Activated naive CD4-positive, alpha-beta T cell treated with anti-CD3 and anti-CD28 coated beads, Interleukin-2, amount 10 ng/mL, durations not matched to agents 7 days and 5 days (primary cell): Measurements from ENCODE around the gene SLC7A6.

Experiments
- CTCF ChIA-PET: fragments of 350-600 bp; sonication (Branson Sonifier 250); formaldehyde crosslinking; loops from one replicate; lab custom pipeline; 2021; ENCODE audit warnings: antibody characterized with exemption; lab: Charles Lee
- DNase-seq: peaks from one replicate; pipeline ENCODE4 v3.0.0-alpha.2; 2020
- H3K27ac Mint-ChIP-seq: one replicate; pipeline ENCODE4 v1.8.0; 2021; ENCODE audit warnings: mild to moderate bottlenecking, moderate library complexity, mixed read lengths
- H3K27me3 Mint-ChIP-seq: one replicate; pipeline ENCODE4 v1.8.0; 2021; ENCODE audit warnings: mild to moderate bottlenecking, mixed read lengths
- H3K36me3 Mint-ChIP-seq: one replicate; pipeline ENCODE4 v1.8.0; 2021; ENCODE audit warnings: mixed read lengths
- H3K4me1 Mint-ChIP-seq: one replicate; pipeline ENCODE4 v1.8.0; 2021; ENCODE audit warnings: mixed read lengths
- H3K4me3 Mint-ChIP-seq: one replicate; pipeline ENCODE4 v1.8.0; 2021; ENCODE audit warnings: mild to moderate bottlenecking, moderate library complexity, mixed read lengths
- H3K9me3 Mint-ChIP-seq: one replicate; pipeline ENCODE4 v1.8.0; 2021; ENCODE audit warnings: mixed read lengths

Gene SLC7A6

DNA sequence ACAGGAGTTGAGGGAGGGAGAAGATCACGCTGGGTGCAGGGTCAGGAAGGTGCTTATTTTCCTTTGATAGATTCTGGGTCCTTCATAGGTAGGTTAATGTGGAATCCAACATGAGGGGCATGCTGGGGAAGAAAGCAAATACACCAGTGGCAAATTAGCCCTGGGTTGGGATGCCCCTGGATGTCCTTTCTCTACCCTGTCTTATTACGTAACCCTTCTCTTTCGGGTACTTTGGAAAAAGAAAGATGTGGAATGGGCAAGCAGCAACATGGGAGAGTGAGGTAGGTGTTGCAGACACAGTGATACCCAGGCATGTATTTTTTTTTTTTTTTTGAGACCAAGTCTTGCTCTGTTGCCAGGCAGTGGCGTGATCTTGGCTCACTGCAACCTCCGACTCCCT is 9.1 kb downstream of the SLC7A6 start:
- Mint-ChIP-seq H3K27me3 (no peaks in the 10 kb centered on the region), H3K4me1 (peaks cover 83% of the 10 kb centered on the region), H3K36me3 (peaks cover 66% of the 10 kb centered on the region), H3K27ac (peak overlapping the region; percentile 91), H3K9me3 (no peaks in the 10 kb centered on the region), H3K4me3 (peak overlapping the region; percentile 55)
- CTCF ChIA-PET = interaction anchor here (1.0 to 4.2 kb wide), 8 partner anchors 10 to 248 kb away, joined by 3 to 30 read pairs (median 6); partner anchors contain the start of genes PRMT7, SLC7A6 and SLC7A6OS
- no peak for DNase-seq

DNA sequence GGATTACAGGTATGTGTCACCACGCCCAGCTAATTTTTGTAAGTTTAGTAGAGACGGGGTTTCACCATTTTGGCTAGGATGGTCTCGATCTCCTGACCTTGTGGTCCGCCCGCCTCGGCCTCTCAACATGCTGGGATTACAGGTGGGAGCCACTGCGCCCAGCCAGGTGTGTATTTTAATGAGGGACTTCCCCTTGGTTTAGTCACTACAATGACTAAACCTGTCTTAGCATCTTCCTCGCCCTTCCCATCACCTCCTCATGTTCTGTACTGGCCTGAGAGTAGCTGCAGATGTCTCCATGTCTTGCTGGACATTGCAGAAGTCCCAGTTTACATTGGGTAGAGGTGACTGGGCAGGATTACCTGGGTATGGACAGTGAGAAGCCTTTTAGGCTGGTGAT is 9.6 kb downstream of the SLC7A6 start:
- Mint-ChIP-seq H3K9me3 (no peaks in the 10 kb centered on the region), H3K27me3 (no peaks in the 10 kb centered on the region), H3K4me1 (peaks cover 80% of the 10 kb centered on the region), H3K36me3 (peaks cover 65% of the 10 kb centered on the region), H3K4me3 (no peak overlapping the region), H3K27ac (peak overlapping the region; percentile 91)
- CTCF ChIA-PET = interaction anchor here (1.8 to 4.0 kb wide), 3 partner anchors 10 to 16 kb away, joined by 8 to 21 read pairs (median 9); partner anchors contain the start of gene SLC7A6
- DNase-seq = no peak

DNA sequence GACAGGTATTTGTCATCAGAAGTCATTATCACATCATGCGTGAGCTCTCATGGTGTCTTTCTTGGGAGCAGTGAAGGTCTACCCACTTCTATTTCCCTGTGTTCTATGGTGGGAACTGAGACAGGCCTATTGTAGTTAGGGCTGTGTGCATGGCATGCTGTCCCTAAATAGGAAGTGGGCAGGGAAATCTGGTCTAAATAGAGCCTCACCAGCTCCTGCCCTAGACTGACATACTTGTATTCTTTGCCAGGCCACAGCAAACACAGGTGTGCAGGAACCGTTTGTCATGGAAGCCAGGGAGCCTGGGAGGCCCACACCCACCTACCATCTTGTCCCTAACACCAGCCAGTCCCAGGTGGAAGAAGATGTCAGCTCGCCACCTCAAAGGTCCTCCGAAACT is 10.1 kb downstream of the SLC7A6 start:
- H3K27me3 Mint-ChIP-seq = no peaks in the 10 kb centered on the region
- CTCF ChIA-PET = interaction anchor here (1.8 to 4.0 kb wide), 4 partner anchors 11 to 15 kb away, joined by 8 to 21 read pairs (median 11); partner anchors contain the start of gene SLC7A6
- H3K4me1 Mint-ChIP-seq = peaks cover 80% of the 10 kb centered on the region
- peak overlapping the region; percentile 18 for H3K4me3 Mint-ChIP-seq
- H3K27ac Mint-ChIP-seq = peak overlapping the region; percentile 91
- H3K9me3 Mint-ChIP-seq = no peaks in the 10 kb centered on the region
- no peak for DNase-seq
- H3K36me3 Mint-ChIP-seq = peaks cover 63% of the 10 kb centered on the region

DNA sequence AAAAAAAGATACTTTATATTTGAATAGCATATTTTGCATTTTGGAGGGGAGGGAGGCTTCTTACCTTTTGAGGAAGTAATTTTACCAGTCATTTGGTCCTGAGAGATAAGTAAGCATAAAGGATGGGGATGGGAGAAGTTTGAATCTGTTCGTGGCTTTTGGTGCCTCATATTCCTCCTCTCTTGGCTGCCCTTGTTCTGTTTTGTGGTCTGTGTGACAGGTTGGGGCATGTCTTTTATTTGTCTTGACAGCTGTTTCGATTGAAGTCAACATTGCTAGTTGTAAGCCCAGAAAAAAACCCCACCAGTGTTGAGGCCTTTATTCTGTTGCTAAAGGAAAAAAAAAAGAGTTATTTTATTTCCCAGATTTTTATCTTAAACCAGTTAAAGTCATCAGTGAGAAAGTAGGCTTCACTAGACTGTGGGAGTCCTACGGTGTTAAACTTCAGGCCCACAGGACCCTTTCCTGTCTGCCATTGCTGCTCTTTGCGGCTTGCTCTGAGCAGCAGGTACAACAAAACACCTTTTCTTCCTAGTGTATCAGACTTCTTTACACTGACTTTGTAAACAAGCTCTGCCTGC is 11.4 kb downstream of the SLC7A6 start:
- no peaks in the 10 kb centered on the region for H3K9me3 Mint-ChIP-seq
- CTCF ChIA-PET = interaction anchor here (1.0 to 4.0 kb wide), 7 partner anchors 10 to 53 kb away, joined by 3 to 21 read pairs (median 5); partner anchors contain the start of genes PRMT7, SLC7A6 and SLC7A6OS
- H3K4me1 Mint-ChIP-seq = peaks cover 77% of the 10 kb centered on the region
- peak; percentile 69 for DNase-seq
- peak overlapping the region; percentile 39 for H3K4me3 Mint-ChIP-seq
- H3K27me3 Mint-ChIP-seq = no peaks in the 10 kb centered on the region
- H3K36me3 Mint-ChIP-seq = peaks cover 61% of the 10 kb centered on the region
- peak overlapping the region; percentile 91 for H3K27ac Mint-ChIP-seq

DNA sequence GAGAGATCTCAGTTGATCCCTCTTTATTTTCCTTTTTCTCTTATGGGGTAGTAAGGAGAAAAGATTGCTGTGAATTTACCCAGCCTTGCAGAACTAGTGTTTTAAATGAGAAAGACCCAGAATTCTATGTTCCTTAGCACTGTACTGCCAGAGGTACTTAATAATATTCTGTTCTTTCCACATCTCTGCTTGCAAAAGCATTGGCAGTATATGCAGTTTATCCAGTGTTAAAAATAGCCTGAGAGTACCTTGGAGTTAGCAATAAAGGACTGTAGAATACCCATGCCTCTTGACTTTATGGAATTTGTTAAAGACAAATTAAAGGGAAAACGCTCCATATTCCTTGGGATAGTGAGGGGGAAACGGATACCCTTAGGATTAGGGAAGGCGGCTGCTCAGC is 11.9 kb downstream of the SLC7A6 start:
- CTCF ChIA-PET = interaction anchor here (1.0 to 4.0 kb wide), 7 partner anchors 9 to 52 kb away, joined by 3 to 21 read pairs (median 5); partner anchors contain the start of genes PRMT7, SLC7A6 and SLC7A6OS
- Mint-ChIP-seq H3K4me3 (peak overlapping the region; percentile 39), H3K27me3 (no peaks in the 10 kb centered on the region), H3K4me1 (peaks cover 78% of the 10 kb centered on the region), H3K36me3 (peaks cover 61% of the 10 kb centered on the region), H3K27ac (peak overlapping the region; percentile 91), H3K9me3 (no peaks in the 10 kb centered on the region)
- no peak for DNase-seq

DNA sequence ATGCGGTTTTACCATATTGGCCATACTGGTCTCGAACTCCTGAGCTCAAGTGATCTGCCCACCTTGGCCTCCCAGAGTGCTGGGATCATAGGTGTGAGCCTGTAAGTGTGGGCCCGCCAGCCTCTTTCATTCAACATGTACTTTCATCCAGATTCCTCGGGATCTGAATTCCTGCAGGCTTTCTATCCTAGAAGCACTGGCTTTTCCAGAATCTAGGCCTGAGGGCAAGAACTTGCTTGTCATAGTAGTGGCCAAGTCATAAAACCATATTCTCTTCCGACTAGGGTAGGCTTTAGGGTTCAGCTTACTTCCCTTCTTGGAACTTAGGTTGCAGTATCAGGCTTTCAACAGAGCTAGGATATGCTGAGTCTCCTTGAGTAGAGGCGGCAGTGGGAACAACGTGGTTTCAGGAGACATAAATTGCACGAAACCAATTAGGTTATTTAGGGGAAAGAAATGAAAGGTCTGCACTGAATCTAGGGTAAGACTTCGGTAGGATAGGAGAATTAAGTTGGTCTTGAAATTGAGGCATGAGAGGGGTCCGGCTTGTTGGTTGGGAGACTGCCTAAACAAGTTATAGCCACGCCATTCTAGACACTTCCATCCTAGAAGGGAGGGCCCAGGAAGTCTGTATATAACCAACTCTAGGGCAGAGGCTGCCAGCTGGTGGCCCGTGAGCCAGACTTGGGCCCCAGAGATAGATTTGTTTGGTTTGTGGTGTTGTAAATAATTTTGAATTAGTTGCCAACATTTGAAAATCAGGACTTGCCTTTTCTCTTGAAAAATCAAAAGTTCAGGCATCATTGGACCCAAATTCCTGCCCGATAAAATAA is 15.6 kb downstream of the SLC7A6 start:
- no peak overlapping the region for H3K4me3 Mint-ChIP-seq
- H3K36me3 Mint-ChIP-seq = peaks cover 65% of the 10 kb centered on the region

DNA sequence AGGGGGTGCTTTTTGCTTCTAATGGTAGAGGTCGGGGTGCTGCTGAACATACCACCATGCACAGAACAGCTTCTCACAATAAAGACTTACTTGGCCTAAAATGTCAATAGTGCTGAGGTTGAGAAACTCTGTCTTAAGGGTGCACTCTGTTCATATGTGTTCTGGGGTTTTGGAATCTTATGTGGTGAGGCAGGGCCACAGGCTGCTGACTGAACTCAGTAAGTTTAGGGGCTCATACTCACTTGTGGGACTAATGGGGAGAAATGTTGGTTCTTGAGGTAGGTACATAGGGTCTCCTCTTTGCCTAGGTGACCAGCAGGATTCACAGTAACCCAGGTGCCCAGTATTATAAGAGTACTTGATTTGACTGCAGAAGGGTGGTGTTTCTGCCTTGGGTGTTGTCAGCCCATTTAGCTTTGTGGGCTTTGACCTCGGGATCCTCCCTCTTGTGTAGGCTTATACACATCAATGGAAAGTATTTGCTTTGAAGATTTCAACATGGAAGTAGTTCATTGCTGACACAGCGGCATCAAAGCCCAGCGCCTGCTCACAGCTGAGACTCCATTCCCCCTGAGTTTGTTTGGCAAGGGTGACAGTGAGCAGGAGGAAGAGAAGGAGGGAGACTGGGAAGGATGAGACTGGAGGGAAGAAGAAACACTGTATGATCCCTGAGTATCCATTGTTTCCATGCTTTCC is 17.2 kb downstream of the SLC7A6 start:
- H3K27me3 Mint-ChIP-seq = no peaks in the 10 kb centered on the region
- CTCF ChIA-PET = interaction anchor here (3.6 kb wide), 1 partner anchor 18 kb away, joined by 16 read pairs; the partner anchor contains the start of gene SLC7A6
- H3K4me3 Mint-ChIP-seq = peak overlapping the region; percentile 20
- DNase-seq = peak; percentile 63
- no peaks in the 10 kb centered on the region for H3K9me3 Mint-ChIP-seq
- peak overlapping the region; percentile 86 for H3K27ac Mint-ChIP-seq
- H3K4me1 Mint-ChIP-seq = peaks cover 77% of the 10 kb centered on the region
- peaks cover 60% of the 10 kb centered on the region for H3K36me3 Mint-ChIP-seq

More for the DNA sequence above, 15.6 kb downstream of the SLC7A6 start:
- Mint-ChIP-seq H3K27me3 (no peaks in the 10 kb centered on the region), H3K27ac (peak overlapping the region; percentile 33), H3K4me1 (peaks cover 78% of the 10 kb centered on the region), H3K9me3 (no peaks in the 10 kb centered on the region)
- DNase-seq = no peak
- CTCF ChIA-PET = interaction anchor here (1.4 to 3.6 kb wide), 3 partner anchors 11 to 18 kb away, joined by 5 to 16 read pairs (median 9); partner anchors contain the start of gene SLC7A6

DNA sequence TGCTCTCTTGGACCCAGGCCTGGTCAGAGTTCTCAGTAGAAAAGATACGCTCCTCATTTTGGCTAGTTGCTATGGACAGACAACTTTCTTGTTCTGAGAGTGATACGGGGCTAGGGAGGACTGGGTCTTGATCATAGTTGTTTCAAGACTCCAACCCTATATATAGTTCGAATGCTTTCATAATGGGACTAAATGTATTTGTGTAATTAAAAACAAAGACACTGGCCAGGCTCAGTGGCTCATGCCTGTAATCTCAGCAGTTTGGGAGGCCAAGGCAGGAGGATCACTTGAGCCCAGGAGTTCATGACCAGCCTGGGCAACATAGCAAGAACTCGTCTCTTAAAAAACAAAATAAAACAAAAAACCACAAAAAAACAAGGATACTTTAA is 17.7 kb downstream of the SLC7A6 start:
- Mint-ChIP-seq H3K9me3 (no peaks in the 10 kb centered on the region), H3K27me3 (no peaks in the 10 kb centered on the region), H3K36me3 (peaks cover 59% of the 10 kb centered on the region), H3K27ac (peak overlapping the region; percentile 86), H3K4me3 (peak overlapping the region; percentile 20), H3K4me1 (peaks cover 75% of the 10 kb centered on the region)
- CTCF ChIA-PET = interaction anchor here (3.6 kb wide), 1 partner anchor 18 kb away, joined by 16 read pairs; the partner anchor contains the start of gene SLC7A6
- no peak for DNase-seq

DNA sequence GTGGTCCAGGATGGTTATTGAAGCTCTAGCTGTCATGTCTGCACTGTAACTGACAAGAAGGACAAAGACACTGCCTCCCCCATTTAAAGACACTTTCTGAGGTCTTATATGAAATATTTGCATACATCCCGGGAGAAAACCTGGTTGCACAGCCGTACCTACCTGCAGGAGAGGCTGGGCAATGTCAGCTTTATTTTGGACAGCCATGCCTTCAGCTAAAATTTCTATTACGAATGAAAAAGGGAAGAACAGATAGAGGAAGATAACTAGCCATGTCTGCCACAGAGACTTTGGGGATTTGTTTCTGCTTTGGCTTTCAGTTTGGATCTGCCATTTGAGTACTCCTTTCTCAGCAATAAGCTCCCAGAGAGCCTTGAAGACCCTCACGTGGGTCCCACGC is 19.0 kb downstream of the SLC7A6 start:
- H3K36me3 Mint-ChIP-seq = peaks cover 72% of the 10 kb centered on the region
- H3K27ac Mint-ChIP-seq = peak overlapping the region; percentile 86
- H3K4me1 Mint-ChIP-seq = peaks cover 87% of the 10 kb centered on the region
- CTCF ChIA-PET = interaction anchor here (0.5 to 4.4 kb wide), 7 partner anchors 10 to 517 kb away, joined by 3 to 41 read pairs (median 4); partner anchors contain the start of genes PRMT7, SLC7A6 and SLC7A6OS
- no peak for DNase-seq
- no peaks in the 10 kb centered on the region for H3K27me3 Mint-ChIP-seq
- peak overlapping the region; percentile 73 for H3K4me3 Mint-ChIP-seq
- no peaks in the 10 kb centered on the region for H3K9me3 Mint-ChIP-seq

DNA sequence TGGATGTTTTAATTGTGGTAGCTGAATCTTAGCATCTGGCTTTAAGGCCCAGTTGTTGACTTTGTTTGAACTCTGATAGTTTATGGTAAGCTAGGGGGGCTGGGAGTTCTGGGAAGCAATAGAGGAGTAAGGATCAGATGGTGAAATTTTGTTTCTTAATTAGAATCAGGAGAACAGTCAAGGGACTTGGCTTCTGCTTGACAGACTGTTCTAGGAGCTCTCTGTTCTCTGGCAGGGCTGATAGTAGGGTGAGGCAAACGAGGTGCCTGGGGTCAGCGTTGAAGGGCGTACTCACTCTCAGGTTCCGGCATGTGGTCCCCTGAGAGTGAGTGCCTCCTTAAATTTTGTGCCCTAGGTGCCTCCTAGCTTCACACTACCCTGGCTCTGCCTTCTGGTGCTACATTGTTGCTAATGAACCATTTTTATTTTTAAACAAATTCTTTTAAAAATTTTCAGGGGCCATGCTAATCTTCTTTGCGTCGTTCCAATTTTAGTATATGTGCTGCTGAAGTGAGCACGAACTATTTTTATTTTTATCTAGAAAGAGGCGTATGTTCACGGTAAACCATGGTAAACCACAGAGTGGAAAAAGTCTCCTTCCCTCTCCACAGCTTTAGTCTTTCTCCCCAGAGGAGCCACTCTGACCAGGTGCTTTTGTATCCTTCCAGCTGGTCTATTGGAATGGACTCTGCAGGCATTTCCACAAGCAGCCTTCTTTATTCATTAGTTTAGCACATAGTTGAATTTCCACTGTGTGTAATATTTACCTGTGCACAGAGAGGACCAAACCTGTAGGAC is 19.7 kb downstream of the SLC7A6 start:
- CTCF ChIA-PET = interaction anchor here (0.5 to 4.4 kb wide), 11 partner anchors 9 to 516 kb away, joined by 3 to 41 read pairs (median 5); partner anchors contain the start of genes PRMT7, SLC7A6 and SLC7A6OS

DNA sequence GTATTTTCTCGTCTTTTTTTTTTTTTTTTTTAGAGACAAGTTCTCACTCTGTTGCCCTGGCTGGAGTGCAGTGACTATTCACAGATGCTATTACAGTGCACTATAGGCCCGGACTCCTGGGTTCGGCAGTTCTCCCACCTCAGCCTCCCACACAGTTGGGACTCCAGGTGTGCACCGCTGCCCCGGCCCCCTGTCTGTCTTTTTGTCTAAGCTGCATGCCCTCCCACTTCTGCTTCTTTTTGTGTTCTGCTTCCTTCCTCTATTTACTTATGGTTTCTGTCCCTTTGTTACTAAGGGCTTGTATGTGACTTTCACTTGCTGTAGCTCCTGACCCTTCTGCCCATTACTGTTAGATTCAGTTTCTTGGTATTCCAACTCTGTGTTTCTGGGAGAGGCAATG is 20.5 kb downstream of the SLC7A6 start:
- DNase-seq = no peak
- peak overlapping the region; percentile 73 for H3K4me3 Mint-ChIP-seq
- peaks cover 92% of the 10 kb centered on the region for H3K4me1 Mint-ChIP-seq
- H3K36me3 Mint-ChIP-seq = peaks cover 73% of the 10 kb centered on the region
- CTCF ChIA-PET = interaction anchor here (0.9 to 4.4 kb wide), 9 partner anchors 8 to 26 kb away, joined by 3 to 41 read pairs (median 9); partner anchors contain the start of genes PRMT7, SLC7A6 and SLC7A6OS
- no peaks in the 10 kb centered on the region for H3K9me3 Mint-ChIP-seq
- no peaks in the 10 kb centered on the region for H3K27me3 Mint-ChIP-seq
- peak overlapping the region; percentile 86 for H3K27ac Mint-ChIP-seq

More for the DNA sequence above, 19.7 kb downstream of the SLC7A6 start:
- Mint-ChIP-seq H3K27ac (peak overlapping the region; percentile 86), H3K36me3 (peaks cover 72% of the 10 kb centered on the region), H3K27me3 (no peaks in the 10 kb centered on the region), H3K9me3 (no peaks in the 10 kb centered on the region), H3K4me3 (peak overlapping the region; percentile 73), H3K4me1 (peaks cover 92% of the 10 kb centered on the region)
- peak; percentile 51 for DNase-seq

DNA sequence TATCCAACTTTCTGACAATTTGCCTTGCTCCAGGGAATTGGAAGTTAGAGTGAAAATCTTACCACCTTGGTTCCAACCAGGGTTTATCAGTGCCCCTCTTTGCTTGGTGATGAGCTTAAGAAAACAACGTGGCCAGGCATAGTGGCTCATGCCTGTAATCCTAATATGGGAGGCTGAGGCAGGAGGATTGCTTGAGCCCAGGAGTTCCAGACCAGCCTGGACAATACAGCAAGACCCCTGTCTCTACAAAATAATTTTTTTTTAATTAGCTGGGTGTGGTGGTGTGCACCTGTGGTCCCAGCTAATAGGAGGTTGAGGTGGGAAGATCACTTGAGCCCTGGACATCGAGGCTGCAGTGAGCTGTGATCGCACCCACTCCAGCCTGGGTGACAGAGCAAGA is 21.4 kb downstream of the SLC7A6 start:
- H3K27me3 Mint-ChIP-seq = no peaks in the 10 kb centered on the region
- peak overlapping the region; percentile 86 for H3K27ac Mint-ChIP-seq
- peaks cover 95% of the 10 kb centered on the region for H3K4me1 Mint-ChIP-seq
- no peaks in the 10 kb centered on the region for H3K9me3 Mint-ChIP-seq
- CTCF ChIA-PET = interaction anchor here (1.4 to 4.4 kb wide), 8 partner anchors 9 to 43 kb away, joined by 5 to 41 read pairs (median 9); partner anchors contain the start of genes PRMT7, SLC7A6 and SLC7A6OS
- peaks cover 77% of the 10 kb centered on the region for H3K36me3 Mint-ChIP-seq
- peak overlapping the region; percentile 73 for H3K4me3 Mint-ChIP-seq
- no peak for DNase-seq
